ENCODE measurements around the gene ATP8A2. TPM values are rescaled to one million over a fixed set of nuclear protein-coding genes. Genes with fewer than 3 reads are reported as not detected.

Gene ATP8A2
- total and polyA plus RNA-seq, 7 donors, result under 0.01 to 2.2 (median 1.2) TPM; not detected in 1

DNA sequence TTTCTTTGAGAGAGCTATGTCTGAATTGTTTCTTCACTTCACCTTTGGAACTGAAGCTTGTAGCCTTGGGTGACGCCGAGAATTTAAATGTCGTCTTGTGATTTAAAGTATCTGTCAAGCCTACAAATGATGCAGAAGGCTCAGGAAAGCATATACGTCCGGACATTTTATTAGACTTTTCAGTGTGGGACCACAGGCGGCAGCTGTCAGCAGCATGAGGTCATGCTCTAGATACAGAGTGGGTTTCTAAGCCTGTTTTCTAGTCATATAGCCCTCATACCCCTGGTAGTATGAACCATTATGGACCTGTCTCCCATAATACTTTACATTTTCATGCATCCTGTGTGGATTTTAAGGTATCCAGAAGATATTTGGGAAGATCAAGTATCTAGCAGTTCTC, 212.3 kb downstream of the ATP8A2 start:
- intact Hi-C loops (cut with DNase I), result no loop called here
- TF ChIP-seq, protein P1, sequence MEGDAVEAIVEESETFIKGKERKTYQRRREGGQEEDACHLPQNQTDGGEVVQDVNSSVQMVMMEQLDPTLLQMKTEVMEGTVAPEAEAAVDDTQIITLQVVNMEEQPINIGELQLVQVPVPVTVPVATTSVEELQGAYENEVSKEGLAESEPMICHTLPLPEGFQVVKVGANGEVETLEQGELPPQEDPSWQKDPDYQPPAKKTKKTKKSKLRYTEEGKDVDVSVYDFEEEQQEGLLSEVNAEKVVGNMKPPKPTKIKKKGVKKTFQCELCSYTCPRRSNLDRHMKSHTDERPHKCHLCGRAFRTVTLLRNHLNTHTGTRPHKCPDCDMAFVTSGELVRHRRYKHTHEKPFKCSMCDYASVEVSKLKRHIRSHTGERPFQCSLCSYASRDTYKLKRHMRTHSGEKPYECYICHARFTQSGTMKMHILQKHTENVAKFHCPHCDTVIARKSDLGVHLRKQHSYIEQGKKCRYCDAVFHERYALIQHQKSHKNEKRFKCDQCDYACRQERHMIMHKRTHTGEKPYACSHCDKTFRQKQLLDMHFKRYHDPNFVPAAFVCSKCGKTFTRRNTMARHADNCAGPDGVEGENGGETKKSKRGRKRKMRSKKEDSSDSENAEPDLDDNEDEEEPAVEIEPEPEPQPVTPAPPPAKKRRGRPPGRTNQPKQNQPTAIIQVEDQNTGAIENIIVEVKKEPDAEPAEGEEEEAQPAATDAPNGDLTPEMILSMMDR (IDR thresholded peaks at IDR 0.05), result no peak
- TF ChIP-seq EP300 (IDR thresholded peaks at IDR 0.05) (no peak), POLR2A (IDR thresholded peaks at IDR 0.05) (no peak), POLR2AphosphoS5 (IDR thresholded peaks at IDR 0.05) (no peak)
- Histone ChIP-seq H3K27ac (no peak overlapping the region), H3K27me3 (no peaks in the 10 kb centered on the region), H3K9me3 (no peaks in the 10 kb centered on the region), H3K4me3 (no peak overlapping the region), H3K36me3 (no peaks in the 10 kb centered on the region), H3K4me1 (no peaks in the 10 kb centered on the region)
- DNase-seq, result no peak
- 40 to 61% methylated on average over 6 of the region's 6 CpGs for WGBS, 2 donors

DNA sequence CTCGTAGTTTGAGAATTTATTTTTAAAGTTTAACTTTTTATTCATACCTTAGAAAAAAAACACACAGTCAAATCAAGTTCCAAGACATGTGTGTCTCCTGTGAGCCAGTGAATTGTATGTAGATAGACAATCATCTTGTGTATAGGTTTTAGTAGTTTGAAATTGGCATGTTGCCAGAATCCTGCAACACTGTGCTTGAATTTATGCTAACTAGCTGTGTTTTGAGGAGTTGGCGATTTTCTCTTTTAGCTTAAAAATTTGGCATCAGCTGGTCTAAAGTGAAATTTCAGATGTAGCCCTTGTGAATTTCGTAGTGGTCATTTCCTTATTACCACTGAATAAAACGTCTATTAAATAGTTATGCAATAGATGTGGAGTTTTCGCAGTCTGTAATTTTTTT, 213.2 kb downstream of the ATP8A2 start:
- 39 to 67% methylated on average over 5 of the region's 5 CpGs for WGBS, 2 donors
- DNase-seq, result no peak
- Histone ChIP-seq H3K36me3 (no peaks in the 10 kb centered on the region), H3K27ac (no peak overlapping the region), H3K4me3 (no peak overlapping the region), H3K9me3 (no peaks in the 10 kb centered on the region), H3K27me3 (no peaks in the 10 kb centered on the region), H3K4me1 (no peaks in the 10 kb centered on the region)
- TF ChIP-seq POLR2AphosphoS5 (IDR thresholded peaks at IDR 0.05) (no peak), EP300 (IDR thresholded peaks at IDR 0.05) (no peak), POLR2A (IDR thresholded peaks at IDR 0.05) (no peak)
- TF ChIP-seq, protein P1 (IDR thresholded peaks at IDR 0.05), result no peak
- intact Hi-C loops (cut with DNase I), result no loop called here

DNA sequence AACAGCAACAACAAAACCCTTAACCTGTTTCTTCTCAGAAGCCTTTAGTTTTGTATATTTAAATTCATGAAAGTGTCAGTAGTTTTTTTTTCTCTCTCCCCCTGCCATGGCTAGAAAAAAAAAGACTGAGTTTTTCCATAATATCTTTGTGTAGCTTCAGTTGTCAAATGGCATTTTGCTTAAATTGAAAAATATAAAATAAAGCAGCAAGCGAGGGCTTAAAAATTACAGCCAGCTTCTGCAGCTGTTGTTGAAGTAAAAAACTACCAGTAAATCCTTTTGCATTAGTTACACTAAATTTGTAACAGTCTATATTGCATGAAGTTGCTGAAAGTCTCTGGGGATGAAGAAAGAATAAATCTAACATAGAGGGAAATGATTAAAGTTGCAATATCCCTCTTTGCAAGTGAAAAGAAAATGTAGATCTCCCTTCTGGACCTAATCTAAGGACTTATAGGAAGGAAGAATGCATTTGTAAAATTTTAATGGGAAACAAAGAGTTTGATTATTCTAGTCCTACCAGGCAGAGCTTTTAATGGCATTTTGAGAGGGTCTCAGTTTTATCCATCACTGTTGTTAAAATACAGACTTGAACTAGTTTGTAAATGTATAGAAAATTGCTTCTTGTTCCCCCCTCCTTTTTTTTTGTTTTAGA, 215.7 kb downstream of the ATP8A2 start:
- intact Hi-C loops (cut with DNase I), result no loop called here
- H3K4me1 ChIP-seq, result no peaks in the 10 kb centered on the region
- no peaks in the 10 kb centered on the region for H3K36me3 ChIP-seq
- WGBS, 2 donors, result 70 to 77% methylated on average over 1 of the region's 1 CpG
- no peak overlapping the region for H3K4me3 ChIP-seq
- no peaks in the 10 kb centered on the region for H3K9me3 ChIP-seq
- H3K27me3 ChIP-seq, result no peaks in the 10 kb centered on the region
- H3K27ac ChIP-seq, result no peak overlapping the region
- no peak for TF ChIP-seq EP300 (IDR thresholded peaks at IDR 0.05)
- TF ChIP-seq, protein P1 (IDR thresholded peaks at IDR 0.05), result no peak
- TF ChIP-seq POLR2AphosphoS5 (IDR thresholded peaks at IDR 0.05), result no peak
- no peak for TF ChIP-seq POLR2A (IDR thresholded peaks at IDR 0.05)
- no peak for DNase-seq

DNA sequence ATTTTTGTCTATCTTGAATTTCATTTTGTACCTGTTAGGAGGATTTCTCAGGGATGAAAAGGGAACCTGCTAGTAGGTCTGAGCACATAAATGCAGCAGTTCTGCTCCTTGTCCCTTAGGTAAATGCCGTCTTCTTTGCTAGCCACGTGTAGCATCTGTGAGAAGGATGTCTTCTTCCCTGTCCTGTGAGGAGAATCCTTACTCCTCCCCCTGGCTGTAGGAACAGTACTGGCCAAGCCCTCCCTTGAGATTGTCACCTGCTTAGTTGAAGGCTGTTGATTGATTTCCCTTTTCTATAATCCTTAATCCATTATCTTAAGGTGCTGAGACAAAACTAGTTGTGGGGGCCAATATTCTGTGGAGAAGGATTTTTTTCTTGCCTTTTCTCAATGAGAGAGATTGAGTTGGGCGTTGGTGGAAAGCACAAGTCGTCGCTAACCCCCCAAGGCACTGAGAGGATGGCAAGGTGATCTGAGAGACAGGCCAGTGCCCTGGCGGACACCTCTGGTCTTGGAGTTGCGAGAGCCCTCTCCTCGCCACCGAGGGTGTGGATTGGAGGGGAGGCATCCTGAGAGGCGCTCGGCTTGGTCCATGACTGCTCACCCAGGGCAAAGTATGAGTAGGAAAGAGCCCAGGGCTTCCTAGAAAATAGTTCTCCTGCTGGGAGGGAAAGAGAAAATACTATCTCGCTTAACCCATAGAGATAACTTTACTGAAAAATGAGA, 216.7 kb downstream of the ATP8A2 start:
- intact Hi-C loops (cut with DNase I), result no loop called here
- no peak overlapping the region for H3K4me3 ChIP-seq
- no peak overlapping the region for H3K27ac ChIP-seq
- no peaks in the 10 kb centered on the region for H3K27me3 ChIP-seq
- H3K9me3 ChIP-seq, result no peaks in the 10 kb centered on the region
- no peaks in the 10 kb centered on the region for H3K36me3 ChIP-seq
- TF ChIP-seq EP300 (IDR thresholded peaks at IDR 0.05) (no peak), POLR2A (IDR thresholded peaks at IDR 0.05) (no peak), POLR2AphosphoS5 (IDR thresholded peaks at IDR 0.05) (no peak)
- TF ChIP-seq, protein P1 (IDR thresholded peaks at IDR 0.05), result no peak
- DNase-seq, result no peak
- no peaks in the 10 kb centered on the region for H3K4me1 ChIP-seq
- WGBS, 2 donors, result 82 to 86% methylated on average over 12 of the region's 12 CpGs
